ENCODE data around the gene PPP2R3A. TPM values are rescaled to one million over a fixed set of nuclear protein-coding genes. Genes with fewer than 3 reads are reported as not detected.
"Not testable (repeated sequence)": the region's sequence is repeated elsewhere in the genome, so short reads cannot be mapped to it uniquely, and the experiment has no call there.

The PPP2R3A gene
- total and polyA plus RNA-seq, 2 of the 4 experiments (the other 2 are of a cell fraction) = 11.3 to 37.3 TPM

DNA sequence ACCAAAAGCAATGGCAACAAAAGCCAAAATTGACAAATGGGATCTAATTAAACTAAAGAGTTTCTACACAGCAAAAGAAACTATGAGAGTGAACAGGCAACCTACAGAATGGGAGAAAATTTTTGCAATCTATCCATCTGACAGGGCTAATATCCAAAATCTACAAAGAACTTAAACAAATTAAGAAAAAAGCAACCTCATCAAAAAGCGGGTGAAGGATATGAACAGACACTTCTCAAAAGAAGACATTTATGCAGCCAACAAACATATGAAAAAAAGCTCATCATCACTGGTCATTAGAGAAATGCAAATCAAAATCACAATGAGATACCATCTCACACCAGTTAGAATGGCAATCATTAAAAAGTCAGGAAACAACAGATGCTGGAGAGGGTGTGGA, 153.8 kb downstream of the PPP2R3A start:
- CTCF ChIA-PET; H2BK20ac ChIP-seq (ENCODE audit: low read depth, low read length); H3K4ac ChIP-seq (ENCODE audit: low read depth, low read length); H3K56ac ChIP-seq (ENCODE audit: extremely low read depth, insufficient read depth, low read length); H3K27me3 ChIP-seq (ENCODE audit: control insufficient read depth, insufficient read depth, low read length); H3K36me3 ChIP-seq (ENCODE audit: control insufficient read depth, insufficient read depth, low read length); H3K23ac ChIP-seq (ENCODE audit: low read depth, low read length); H3K9ac ChIP-seq (ENCODE audit: low read depth, low read length); H3K9me3 ChIP-seq (ENCODE audit: control insufficient read depth, insufficient read depth, low read length); H3K4me3 ChIP-seq (ENCODE audit: insufficient read depth, low read depth, low read length); H4K5ac ChIP-seq (ENCODE audit: low read depth, low read length); H4K20me1 ChIP-seq (ENCODE audit: insufficient read depth, low read length); H3K18ac ChIP-seq (ENCODE audit: low read depth, low read length); H3K79me1 ChIP-seq (ENCODE audit: low read depth in 1 of 2, low read length in 2 of 2); H3K14ac ChIP-seq (replicated peaks; ENCODE audit: low read depth, low read length); intact Hi-C loops (cut with micrococcal nuclease); H2BK15ac ChIP-seq (ENCODE audit: low read depth, low read length); H2AK9ac ChIP-seq (replicated peaks; ENCODE audit: low read depth, low read length, poor library complexity); H3K27ac ChIP-seq (ENCODE audit: insufficient read depth, low read length); ATAC-seq (ENCODE audit: low read depth); H4K8ac ChIP-seq (ENCODE audit: low read depth in 2 of 2, low read length in 2 of 2); H3K9me1 ChIP-seq (ENCODE audit: insufficient read depth, low read length); H3K4me2 ChIP-seq (ENCODE audit: low read depth, low read length); dilution Hi-C loops (cut with HindIII; ENCODE audit: low sequenced_read_pairs, unreplicated experiment); BruUV-seq (replicated peaks); POLR2A ChIA-PET (ENCODE audit: unreplicated experiment); H3K4me1 ChIP-seq (ENCODE audit: control insufficient read depth, insufficient read depth, low read length); H2AK5ac ChIP-seq (ENCODE audit: low read depth, low read length); H2AFZ ChIP-seq (replicated peaks; ENCODE audit: low read length, poor library complexity); H4K91ac ChIP-seq (ENCODE audit: insufficient read depth, low read depth, low read length); H2BK5ac ChIP-seq (ENCODE audit: low read depth, low read length, poor library complexity, severe bottlenecking); in situ Hi-C loops (cut with MboI; ENCODE audit: low sequenced_read_pairs); H2BK120ac ChIP-seq (ENCODE audit: low read depth, low read length); DNase-seq: not testable (repeated sequence)
- no CpG with 5 or more reads among the region's 1 CpG for WGBS, 2 experiments (ENCODE audit: extremely low coverage in 2 of 2, insufficient read length in 1 of 2)
- peak; percentile 41; the same call in 1 of the 2 replicates for TF ChIP-seq MAFK (IDR thresholded peaks at IDR 0.05; ENCODE audit: low read depth, low read length)

DNA sequence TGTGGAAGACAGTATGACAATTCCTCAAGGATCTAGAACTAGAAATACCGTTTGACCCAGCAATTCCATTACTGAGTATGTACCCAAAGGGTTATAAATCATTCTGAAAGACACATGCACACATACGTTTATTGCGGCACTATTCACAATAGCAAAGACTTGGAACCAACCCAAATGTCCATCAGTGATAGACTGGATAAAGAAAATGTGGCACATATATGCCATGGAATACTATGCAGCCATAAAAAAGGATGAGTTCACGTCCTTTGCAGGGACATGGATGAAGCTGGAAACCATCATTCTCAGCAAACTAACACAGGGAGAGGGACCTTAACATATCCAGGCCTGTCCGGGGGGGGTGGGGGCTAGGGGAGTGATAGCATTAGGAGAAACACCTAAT, 154.3 kb downstream of the PPP2R3A start:
- H2AK5ac ChIP-seq (ENCODE audit: low read depth, low read length); H2AFZ ChIP-seq (replicated peaks; ENCODE audit: low read length, poor library complexity); POLR2A ChIA-PET (ENCODE audit: unreplicated experiment); H3K14ac ChIP-seq (replicated peaks; ENCODE audit: low read depth, low read length); H2BK5ac ChIP-seq (ENCODE audit: low read depth, low read length, poor library complexity, severe bottlenecking); H3K9ac ChIP-seq (ENCODE audit: low read depth, low read length); H3K36me3 ChIP-seq (ENCODE audit: control insufficient read depth, insufficient read depth, low read length); dilution Hi-C loops (cut with HindIII; ENCODE audit: low sequenced_read_pairs, unreplicated experiment); H2AK9ac ChIP-seq (replicated peaks; ENCODE audit: low read depth, low read length, poor library complexity); H4K5ac ChIP-seq (ENCODE audit: low read depth, low read length); CTCF ChIA-PET; H4K8ac ChIP-seq (ENCODE audit: low read depth in 2 of 2, low read length in 2 of 2); H4K20me1 ChIP-seq (ENCODE audit: insufficient read depth, low read length); DNase-seq; H3K9me1 ChIP-seq (ENCODE audit: insufficient read depth, low read length); H3K56ac ChIP-seq (ENCODE audit: extremely low read depth, insufficient read depth, low read length); H3K4me2 ChIP-seq (ENCODE audit: low read depth, low read length); H3K4me1 ChIP-seq (ENCODE audit: control insufficient read depth, insufficient read depth, low read length); ATAC-seq (ENCODE audit: low read depth); H3K4ac ChIP-seq (ENCODE audit: low read depth, low read length); H3K27me3 ChIP-seq (ENCODE audit: control insufficient read depth, insufficient read depth, low read length); H3K18ac ChIP-seq (ENCODE audit: low read depth, low read length); BruUV-seq (replicated peaks); H3K27ac ChIP-seq (ENCODE audit: insufficient read depth, low read length); H3K9me3 ChIP-seq (ENCODE audit: control insufficient read depth, insufficient read depth, low read length); H2BK120ac ChIP-seq (ENCODE audit: low read depth, low read length); H3K4me3 ChIP-seq (ENCODE audit: insufficient read depth, low read depth, low read length); H3K79me1 ChIP-seq (ENCODE audit: low read depth in 1 of 2, low read length in 2 of 2); in situ Hi-C loops (cut with MboI; ENCODE audit: low sequenced_read_pairs); H2BK20ac ChIP-seq (ENCODE audit: low read depth, low read length); H2BK15ac ChIP-seq (ENCODE audit: low read depth, low read length); intact Hi-C loops (cut with micrococcal nuclease); H3K23ac ChIP-seq (ENCODE audit: low read depth, low read length); H4K91ac ChIP-seq (ENCODE audit: insufficient read depth, low read depth, low read length): not testable (repeated sequence)
- WGBS, 2 experiments (ENCODE audit: extremely low coverage in 2 of 2, insufficient read length in 1 of 2) = no CpG with 5 or more reads among the region's 5 CpGs
